Osteocyte (in vitro differentiated cells): ENCODE data around the gene NIPAL3. TPM values are rescaled to one million over a fixed set of nuclear protein-coding genes. Genes with fewer than 3 reads are reported as not detected.
"Not testable (repeated sequence)": the region's sequence is repeated elsewhere in the genome, so short reads cannot be mapped to it uniquely, and the experiment has no call there.

Experiments
- DNase-seq: peaks from one replicate; pipeline ENCODE4 v3.0.0; 2021; ENCODE audit warnings: mixed read lengths; ENCODE audit not compliant: unreplicated experiment; ENCODE audit errors: extremely low spot score
- H3K27ac Mint-ChIP-seq: one replicate; pipeline ENCODE4 v1.8.0; 2021; ENCODE audit warnings: mild to moderate bottlenecking, mixed read lengths; ENCODE audit not compliant: unreplicated experiment
- H3K27me3 Mint-ChIP-seq: one replicate; pipeline ENCODE4 v1.8.0; 2021; ENCODE audit warnings: mixed read lengths; ENCODE audit not compliant: unreplicated experiment
- H3K36me3 Mint-ChIP-seq: one replicate; pipeline ENCODE4 v1.8.0; 2021; ENCODE audit warnings: mixed read lengths; ENCODE audit not compliant: unreplicated experiment
- H3K4me1 Mint-ChIP-seq: one replicate; pipeline ENCODE4 v1.8.0; 2021; ENCODE audit warnings: mixed read lengths; ENCODE audit not compliant: unreplicated experiment
- H3K4me3 Mint-ChIP-seq: one replicate; pipeline ENCODE4 v1.8.0; 2021; ENCODE audit warnings: mild to moderate bottlenecking, moderate library complexity, mixed read lengths; ENCODE audit not compliant: unreplicated experiment
- H3K9me3 Mint-ChIP-seq: one replicate; pipeline ENCODE4 v1.8.0; 2021; ENCODE audit warnings: mixed read lengths; ENCODE audit not compliant: unreplicated experiment
- total RNA-seq: library from RNA; stranded (reverse); gene quantifications from 2 replicates; pipeline ENCODE4 v1.2.1, GENCODE V29; 2021
- TF ChIP-seq, protein P1 (sequence below): fragments of 200-600 bp; sonication (generic); IDR thresholded peaks from 2 replicates; pipeline ENCODE4 v1.5.0; 2021; ENCODE audit warnings: antibody characterized with exemption, mild to moderate bottlenecking, moderate library complexity

Gene NIPAL3
- total RNA-seq, 1 donor from 2014 or later: 25.8 TPM

- H3K27ac Mint-ChIP-seq: no peak overlapping the region
- H3K9me3 Mint-ChIP-seq: peaks cover 4% of the 10 kb centered on the region
Measured at GRCh38 chr1:24517898-24518297, 102.3 kb downstream of the NIPAL3 start.

DNA sequence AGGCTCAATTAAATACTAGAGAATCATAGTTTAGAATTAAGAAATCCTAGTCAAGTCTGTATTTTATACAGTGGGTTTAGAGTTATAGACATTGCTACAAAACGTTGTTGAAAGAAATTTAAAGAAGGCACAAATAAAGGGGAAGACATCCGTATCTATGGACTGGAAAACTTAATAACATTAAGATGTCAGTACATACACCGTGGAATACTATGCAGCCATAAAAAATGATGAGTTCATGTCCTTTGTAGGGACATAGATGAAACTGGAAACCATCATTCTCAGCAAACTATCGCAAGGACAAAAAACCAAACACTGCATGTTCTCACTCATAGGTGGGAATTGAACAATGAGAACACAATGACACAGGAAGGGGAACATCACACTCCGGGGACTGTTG lies 104.7 kb downstream of the NIPAL3 start:
- not testable (repeated sequence) for H3K27me3 Mint-ChIP-seq, H3K36me3 Mint-ChIP-seq, H3K27ac Mint-ChIP-seq, H3K9me3 Mint-ChIP-seq, H3K4me3 Mint-ChIP-seq, DNase-seq
- H3K4me1 Mint-ChIP-seq: peaks cover 15% of the 10 kb centered on the region

More at GRCh38 chr1:24517898-24518297, 102.3 kb downstream of the NIPAL3 start:
- peaks cover 10% of the 10 kb centered on the region for H3K36me3 Mint-ChIP-seq
- no peak overlapping the region for H3K4me3 Mint-ChIP-seq
- no peak for DNase-seq
- TF ChIP-seq, protein P1, sequence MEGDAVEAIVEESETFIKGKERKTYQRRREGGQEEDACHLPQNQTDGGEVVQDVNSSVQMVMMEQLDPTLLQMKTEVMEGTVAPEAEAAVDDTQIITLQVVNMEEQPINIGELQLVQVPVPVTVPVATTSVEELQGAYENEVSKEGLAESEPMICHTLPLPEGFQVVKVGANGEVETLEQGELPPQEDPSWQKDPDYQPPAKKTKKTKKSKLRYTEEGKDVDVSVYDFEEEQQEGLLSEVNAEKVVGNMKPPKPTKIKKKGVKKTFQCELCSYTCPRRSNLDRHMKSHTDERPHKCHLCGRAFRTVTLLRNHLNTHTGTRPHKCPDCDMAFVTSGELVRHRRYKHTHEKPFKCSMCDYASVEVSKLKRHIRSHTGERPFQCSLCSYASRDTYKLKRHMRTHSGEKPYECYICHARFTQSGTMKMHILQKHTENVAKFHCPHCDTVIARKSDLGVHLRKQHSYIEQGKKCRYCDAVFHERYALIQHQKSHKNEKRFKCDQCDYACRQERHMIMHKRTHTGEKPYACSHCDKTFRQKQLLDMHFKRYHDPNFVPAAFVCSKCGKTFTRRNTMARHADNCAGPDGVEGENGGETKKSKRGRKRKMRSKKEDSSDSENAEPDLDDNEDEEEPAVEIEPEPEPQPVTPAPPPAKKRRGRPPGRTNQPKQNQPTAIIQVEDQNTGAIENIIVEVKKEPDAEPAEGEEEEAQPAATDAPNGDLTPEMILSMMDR: no peak
- peaks cover 17% of the 10 kb centered on the region for H3K4me1 Mint-ChIP-seq
- H3K27me3 Mint-ChIP-seq: no peaks in the 10 kb centered on the region

Other genes starting within 250 kb of the NIPAL3 start
- 0.16 TPM in 1 of 2 replicates, not detected in the other for gene IFNLR1, start 228.5 kb upstream of the NIPAL3 start, total RNA-seq
- gene GRHL3, start 96.4 kb upstream of the NIPAL3 start, total RNA-seq: not detected in 2 replicates
- gene STPG1, start 2.0 kb upstream of the NIPAL3 start, total RNA-seq: 5.3 and 5.4 TPM in 2 replicates
- 9.8 and 10.3 TPM in 2 replicates for gene RCAN3, start 87.0 kb downstream of the NIPAL3 start, total RNA-seq
- gene NCMAP, start 140.3 kb downstream of the NIPAL3 start, total RNA-seq: not detected in 2 replicates
- 110 and 116 TPM in 2 replicates for gene SRRM1, start 227.5 kb downstream of the NIPAL3 start, total RNA-seq